OCI-LY7 (cell line): ENCODE results near the gene RAD9A. TPM values are rescaled to one million over a fixed set of nuclear protein-coding genes. Genes with fewer than 3 reads are reported as not detected.

Experiments used
- BruUV-seq: library from RNA; stranded (reverse); fragments of 400-500 nt; replicated peaks from 2 replicates; lab custom pipeline; 2021; lab: Mats Ljungman, UMichigan
- CTCF ChIA-PET: fragments of 300-600 bp; sonication (Branson Sonifier 250); formaldehyde crosslinking; loops from one replicate; lab custom pipeline; 2022; ENCODE audit warnings: antibody characterized with exemption; ENCODE audit not compliant: unreplicated experiment; lab: Charles Lee
- POLR2A ChIA-PET: fragments of 300-600 bp; sonication (Branson Sonifier 250); formaldehyde crosslinking; loops from one replicate; lab custom pipeline; 2022; ENCODE audit warnings: antibody characterized with exemption; lab: Charles Lee
- DNase-seq: peaks from one replicate; pipeline ENCODE4 v3.0.0-alpha.2; 2015; ENCODE audit warnings: low spot score
- H2AFZ ChIP-seq: fragments of 200-600 bp; sonication (generic), shearing (Covaris generic); 2 replicates; pipeline ENCODE4 v1.6.1; 2014; ENCODE audit warnings: mild to moderate bottlenecking, antibody characterized with exemption, low read length, moderate library complexity
- H3K27ac ChIP-seq: fragments of 200-600 bp; sonication (generic); 2 replicates; pipeline ENCODE4 v1.5.1; 2014; ENCODE audit warnings: mixed run types, low read depth, mild to moderate bottlenecking, moderate library complexity, low read length, inconsistent platforms; ENCODE audit not compliant: poor library complexity, severe bottlenecking
- H3K36me3 ChIP-seq: fragments of 200-600 bp; sonication (generic); 2 replicates; pipeline ENCODE4 v1.6.1; 2014; ENCODE audit warnings: mild to moderate bottlenecking, antibody characterized with exemption, low read length, moderate library complexity, mixed read lengths; ENCODE audit not compliant: insufficient read depth
- H3K4me1 ChIP-seq: fragments of 200-600 bp; sonication (generic); 2 replicates; pipeline ENCODE4 v1.5.1; 2014; ENCODE audit warnings: mild to moderate bottlenecking, low read length; ENCODE audit not compliant: insufficient read depth, poor library complexity, severe bottlenecking
- H3K4me2 ChIP-seq: fragments of 200-600 bp; sonication (generic); 2 replicates; pipeline ENCODE4 v1.6.1; 2014; ENCODE audit warnings: mild to moderate bottlenecking, low read length
- H3K4me3 ChIP-seq: fragments of 200-600 bp; sonication (generic); 2 replicates; pipeline ENCODE4 v1.5.1; 2014; ENCODE audit warnings: mild to moderate bottlenecking, low read depth, low read length; ENCODE audit not compliant: poor library complexity, severe bottlenecking
- H3K79me2 ChIP-seq: fragments of 200-600 bp; sonication (generic); 2 replicates; pipeline ENCODE4 v1.6.1; 2016; ENCODE audit warnings: low read depth, mild to moderate bottlenecking, low read length, moderate library complexity, mixed read lengths; ENCODE audit not compliant: insufficient read depth
- H3K9me2 ChIP-seq: fragments of 200-600 bp; sonication (generic); 2 replicates; pipeline ENCODE4 v1.6.1; 2016; ENCODE audit warnings: mild to moderate bottlenecking, low read length, mixed read lengths; ENCODE audit not compliant: insufficient read depth
- H3K9me3 ChIP-seq: fragments of 200-600 bp; sonication (generic); 2 replicates; pipeline ENCODE4 v1.6.1; 2014; ENCODE audit warnings: mild to moderate bottlenecking, mixed run types, low read length, mixed read lengths
- H4K20me1 ChIP-seq: fragments of 200-600 bp; sonication (generic); 2 replicates; pipeline ENCODE4 v1.6.1; 2014; ENCODE audit warnings: mild to moderate bottlenecking, antibody characterized with exemption, low read length, moderate library complexity, mixed read lengths; ENCODE audit not compliant: insufficient read depth
- EZH2phosphoT487 ChIP-seq: fragments of 200-600 bp; sonication (generic); IDR thresholded peaks from 2 replicates; pipeline ENCODE4 v1.6.1; 2018; ENCODE audit warnings: low read depth, borderline replicate concordance, mild to moderate bottlenecking, mixed run types, antibody characterized with exemption, low read length, moderate library complexity, mixed read lengths
- intact Hi-C: fragments of 100-400 bp; cut with micrococcal nuclease; formaldehyde crosslinking; loops from one replicate; pipeline ENCODE4 v1.10.0; 2022; ENCODE audit not compliant: unreplicated experiment
- total RNA-seq, 2 experiments: library from RNA; depleted of rRNA in 1 of 2; stranded (reverse); fragments of >200 nt in 1 of 2; shearing (Covaris generic) in 1 of 2; gene quantifications; 2 replicates each; pipeline ENCODE4 v1.2.3, GENCODE V29; 2014 to 2022
- TF ChIP-seq, protein P1 (sequence below): fragments of 200-600 bp; sonication (generic); conservative IDR thresholded peaks from 2 replicates; pipeline ENCODE4 v1.5.1; 2014; ENCODE audit warnings: mild to moderate bottlenecking, antibody characterized with exemption, low read length, moderate library complexity, mixed read lengths

RAD9A gene
- total RNA-seq, 2 experiments from 2014 or later = 51.0 to 62.2 TPM

DNA sequence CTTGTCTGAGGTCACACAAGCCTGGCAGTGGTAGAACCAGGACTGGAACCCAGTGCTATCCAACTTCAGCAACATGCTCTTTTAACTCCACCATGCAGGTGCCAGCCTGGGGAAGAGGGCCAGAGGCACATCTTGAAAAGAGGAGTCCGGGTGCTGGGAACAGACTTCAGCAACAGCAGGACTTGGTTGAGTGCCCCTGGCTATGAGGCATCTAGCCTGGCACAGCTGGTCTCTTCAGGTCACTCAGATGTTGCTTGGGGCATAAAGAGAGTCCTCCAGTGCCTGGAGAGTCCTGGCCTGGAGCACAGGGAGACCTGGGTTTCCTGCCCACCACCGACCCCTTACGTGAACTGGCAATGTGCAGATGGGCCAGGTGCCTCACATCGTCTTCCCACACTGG is 13.2 kb upstream of the RAD9A start:
- Histone ChIP-seq H3K4me1 (peaks cover 41% of the 10 kb centered on the region), H3K4me2 (no peak overlapping the region), H3K4me3 (no peak overlapping the region), H3K36me3 (no peaks in the 10 kb centered on the region), H3K79me2 (no peaks in the 10 kb centered on the region), H3K9me2 (no peaks in the 10 kb centered on the region), H4K20me1 (no peaks in the 10 kb centered on the region), H3K9me3 (no peaks in the 10 kb centered on the region), H2AFZ (no peak overlapping the region), H3K27ac (no peak overlapping the region)
- TF ChIP-seq EZH2phosphoT487 = no peak
- TF ChIP-seq, protein P1, sequence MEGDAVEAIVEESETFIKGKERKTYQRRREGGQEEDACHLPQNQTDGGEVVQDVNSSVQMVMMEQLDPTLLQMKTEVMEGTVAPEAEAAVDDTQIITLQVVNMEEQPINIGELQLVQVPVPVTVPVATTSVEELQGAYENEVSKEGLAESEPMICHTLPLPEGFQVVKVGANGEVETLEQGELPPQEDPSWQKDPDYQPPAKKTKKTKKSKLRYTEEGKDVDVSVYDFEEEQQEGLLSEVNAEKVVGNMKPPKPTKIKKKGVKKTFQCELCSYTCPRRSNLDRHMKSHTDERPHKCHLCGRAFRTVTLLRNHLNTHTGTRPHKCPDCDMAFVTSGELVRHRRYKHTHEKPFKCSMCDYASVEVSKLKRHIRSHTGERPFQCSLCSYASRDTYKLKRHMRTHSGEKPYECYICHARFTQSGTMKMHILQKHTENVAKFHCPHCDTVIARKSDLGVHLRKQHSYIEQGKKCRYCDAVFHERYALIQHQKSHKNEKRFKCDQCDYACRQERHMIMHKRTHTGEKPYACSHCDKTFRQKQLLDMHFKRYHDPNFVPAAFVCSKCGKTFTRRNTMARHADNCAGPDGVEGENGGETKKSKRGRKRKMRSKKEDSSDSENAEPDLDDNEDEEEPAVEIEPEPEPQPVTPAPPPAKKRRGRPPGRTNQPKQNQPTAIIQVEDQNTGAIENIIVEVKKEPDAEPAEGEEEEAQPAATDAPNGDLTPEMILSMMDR = no peak
- CTCF ChIA-PET = interaction anchor here (0.7 to 2.2 kb wide), 2 partner anchors 22 to 27 kb away, joined by 3 to 6 read pairs; no protein-coding TSS in a partner anchor
- intact Hi-C loops = no loop called here
- DNase-seq = no peak
- BruUV-seq = no TSS peak
- POLR2A ChIA-PET = interaction anchor here (0.7 to 7.7 kb wide), 2 partner anchors 25 to 101 kb away, joined by 3 to 106 read pairs; partner anchors contain the start of gene POLD4

DNA sequence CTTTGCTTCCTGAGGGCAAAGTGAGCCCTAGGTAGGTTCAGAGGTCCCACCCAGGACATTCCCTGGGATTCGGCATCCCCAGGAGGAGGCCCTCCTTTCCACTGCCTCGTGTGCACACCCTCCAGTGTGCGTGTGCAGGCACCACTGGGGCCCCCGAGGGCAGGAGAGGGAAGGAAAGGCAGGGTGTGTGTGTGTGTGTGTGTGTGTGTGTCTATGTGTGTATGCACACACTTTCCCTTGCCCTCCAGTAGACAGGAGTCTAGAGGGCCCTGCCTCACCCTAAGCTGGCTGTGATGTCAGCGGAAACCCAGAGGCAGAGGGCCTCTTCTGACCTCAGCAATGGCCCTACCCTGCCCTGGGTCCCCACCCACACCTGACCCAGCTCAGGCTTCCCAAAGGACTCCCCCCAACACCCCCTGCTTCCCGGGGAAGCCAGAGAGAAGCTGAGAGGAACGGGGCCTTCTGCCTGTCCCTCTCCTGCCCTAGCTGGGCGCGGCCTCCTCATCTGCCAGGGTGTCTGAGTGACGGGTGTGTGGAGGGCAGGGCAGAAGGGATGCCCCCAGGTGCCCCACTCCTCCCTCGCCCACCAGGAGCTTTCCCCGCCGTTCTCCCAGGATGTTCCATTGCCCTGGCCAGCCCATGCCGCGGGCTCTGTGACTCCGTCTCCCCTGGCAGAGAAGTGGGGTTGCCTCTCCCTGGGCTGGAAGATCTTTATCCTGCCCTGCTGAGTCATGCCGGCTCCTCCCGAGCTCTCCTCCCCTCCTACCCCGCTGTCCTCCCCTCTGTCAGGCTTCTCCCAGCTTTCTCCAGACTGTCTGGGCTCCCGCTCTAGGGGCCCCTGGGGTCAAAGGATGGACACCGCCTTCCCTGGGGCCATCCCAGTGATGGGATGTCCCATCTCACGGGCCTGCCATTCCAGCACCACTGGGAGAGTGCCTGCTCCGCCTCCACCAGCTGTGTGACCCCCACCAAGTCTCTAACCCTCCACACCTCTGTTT is 12.4 kb upstream of the RAD9A start:
- no peak for DNase-seq
- POLR2A ChIA-PET = interaction anchor here (7.7 kb wide), 1 partner anchor 26 kb away, joined by 106 read pairs; the partner anchor contains the start of gene POLD4
- CTCF ChIA-PET = interaction anchor here (0.6 to 4.3 kb wide), 2 partner anchors 25 to 88 kb away, joined by 3 to 136 read pairs; partner anchors contain the start of gene POLD4
- intact Hi-C loops = loop anchor here (5.0 kb wide), 2 partner anchors 282 to 297 kb away; no protein-coding TSS in a partner anchor
- Histone ChIP-seq H3K9me2 (no peaks in the 10 kb centered on the region), H4K20me1 (no peaks in the 10 kb centered on the region), H3K4me2 (no peak overlapping the region), H3K79me2 (no peaks in the 10 kb centered on the region), H3K4me3 (no peak overlapping the region), H2AFZ (no peak overlapping the region), H3K9me3 (no peaks in the 10 kb centered on the region), H3K4me1 (peaks cover 33% of the 10 kb centered on the region), H3K27ac (no peak overlapping the region), H3K36me3 (no peaks in the 10 kb centered on the region)
- no peak for TF ChIP-seq EZH2phosphoT487
- TF ChIP-seq, protein P1 = no peak
- no TSS peak for BruUV-seq
